Endothelial cell of umbilical vein (primary cell): ENCODE measurements around the gene PSMB3. TPM values are rescaled to one million over a fixed set of nuclear protein-coding genes. Genes with fewer than 3 reads are reported as not detected.

Experiments used
- BruUV-seq: library from RNA; stranded (reverse); fragments of 400-500 nt; replicated peaks from 2 replicates; lab custom pipeline; 2021; lab: Mats Ljungman, UMichigan
- CTCF ChIA-PET: fragments of 300-600, 350-600 bp; sonication (Branson Sonifier 250); formaldehyde crosslinking; loops from one replicate; lab custom pipeline; 2021; ENCODE audit warnings: antibody characterized with exemption, inconsistent platforms; lab: Charles Lee
- POLR2A ChIA-PET: fragments of 300-600, 350-600 bp; sonication (Branson Sonifier 250); formaldehyde crosslinking; loops from one replicate; lab custom pipeline; 2021; ENCODE audit warnings: antibody characterized with exemption, inconsistent platforms; lab: Charles Lee
- DNase-seq: peaks from one replicate; pipeline ENCODE4 v3.0.0-alpha.2; 2011; ENCODE audit warnings: low read depth, low spot score
- FAIRE-seq: peaks from 2 replicates; lab custom pipeline; 2011; peaks lifted over from hg19 to GRCh38; lab: Jason Lieb, UNC
- H2AFZ ChIP-seq: 2 replicates; pipeline ENCODE4 v1.6.0; 2012; ENCODE audit warnings: low read depth, low read length, control low read depth, inconsistent platforms
- H3K27ac ChIP-seq: 2 replicates; pipeline ENCODE4 v1.5.1; 2011; ENCODE audit warnings: low read depth, mild to moderate bottlenecking, control low read depth, low read length, moderate library complexity; ENCODE audit not compliant: insufficient read depth
- H3K27me3 ChIP-seq, 2 experiments: 2 replicates each; pipeline versions ENCODE4 v1.6.0 to v1.6.1; 2011; ENCODE audit warnings: low read length in 2 of 2, mixed read lengths in 1 of 2; ENCODE audit not compliant: control insufficient read depth in 2 of 2, insufficient read depth in 2 of 2
- H3K36me3 ChIP-seq, 2 experiments: 2 replicates in 1 of 2; 3 replicates in 1 of 2; pipeline ENCODE4 v1.5.1; 2011; ENCODE audit warnings: low read length in 2 of 2, mild to moderate bottlenecking in 1 of 2, moderate library complexity in 1 of 2; ENCODE audit not compliant: control insufficient read depth in 2 of 2, insufficient read depth in 2 of 2; ENCODE audit errors: extremely low read depth in 1 of 2
- H3K4me1 ChIP-seq: 3 replicates; pipeline ENCODE4 v1.5.1; 2011; ENCODE audit warnings: mild to moderate bottlenecking, low read length; ENCODE audit not compliant: control insufficient read depth, insufficient read depth; ENCODE audit errors: extremely low read depth
- H3K4me2 ChIP-seq: 2 replicates; pipeline ENCODE4 v1.6.1; 2011; ENCODE audit warnings: low read length, control low read depth, mixed read lengths; ENCODE audit not compliant: insufficient read depth
- H3K4me3 ChIP-seq, 3 experiments: fragments of 200-600 bp in 1 of 3; sonication (generic), shearing (Covaris generic) in 1 of 3; replicated peaks in 1 of 3; 2 replicates each; pipeline ENCODE4 v1.5.1; 2011 to 2016; ENCODE audit warnings: control low read depth in 3 of 3, low read length in 3 of 3, mild to moderate bottlenecking in 2 of 3, inconsistent platforms in 1 of 3, low read depth in 1 of 3, moderate library complexity in 1 of 3; ENCODE audit not compliant: insufficient read depth in 1 of 3
- H3K79me2 ChIP-seq: 2 replicates; pipeline ENCODE4 v1.6.0; 2012; ENCODE audit warnings: low read length, inconsistent platforms; ENCODE audit not compliant: control insufficient read depth, insufficient read depth
- H3K9ac ChIP-seq: replicated peaks from 2 replicates; pipeline ENCODE3; 2011; ENCODE audit warnings: low read length, control low read depth; ENCODE audit not compliant: insufficient read depth; ENCODE audit errors: extremely low read depth
- H3K9me1 ChIP-seq: replicated peaks from 3 replicates; pipeline ENCODE4 v1.6.0; 2011; ENCODE audit warnings: mild to moderate bottlenecking, low read length; ENCODE audit not compliant: control insufficient read depth, insufficient read depth; ENCODE audit errors: extremely low read depth
- H3K9me3 ChIP-seq: replicated peaks from 2 replicates; pipeline ENCODE4 v1.5.1; 2012; ENCODE audit warnings: low read length, inconsistent platforms; ENCODE audit not compliant: control insufficient read depth, insufficient read depth
- H4K20me1 ChIP-seq: replicated peaks from 2 replicates; pipeline ENCODE3; 2011; ENCODE audit warnings: mild to moderate bottlenecking, low read length; ENCODE audit not compliant: control insufficient read depth, insufficient read depth; ENCODE audit errors: extremely low read depth
- EZH2 ChIP-seq: IDR thresholded peaks from 2 replicates; pipeline ENCODE4 v1.6.1; 2012; ENCODE audit warnings: borderline replicate concordance, low read depth, mild to moderate bottlenecking, moderate library complexity, low read length, inconsistent platforms; ENCODE audit not compliant: severe bottlenecking
- FOS ChIP-seq: IDR thresholded peaks from 2 replicates; pipeline ENCODE4 v1.6.1; 2011; ENCODE audit warnings: mild to moderate bottlenecking, low read length, moderate library complexity, borderline replicate concordance; ENCODE audit not compliant: insufficient read depth
- GATA2 ChIP-seq: IDR thresholded peaks from 2 replicates; pipeline ENCODE4 v1.7.0; 2011; ENCODE audit warnings: low read depth, mild to moderate bottlenecking, moderate library complexity, mixed read lengths, low read length; ENCODE audit not compliant: insufficient read length, insufficient read depth
- JUN ChIP-seq: IDR thresholded peaks from 2 replicates; pipeline ENCODE4 v1.6.1; 2011; ENCODE audit warnings: borderline replicate concordance, low read depth; ENCODE audit not compliant: insufficient read length, insufficient read depth
- MAX ChIP-seq: IDR thresholded peaks from 2 replicates; pipeline ENCODE4 v1.6.1; 2011; ENCODE audit not compliant: insufficient read depth, insufficient read length
- MYC ChIP-seq: IDR thresholded peaks from one replicate; pipeline ENCODE4 v1.6.1; 2011; ENCODE audit warnings: mild to moderate bottlenecking, low read depth, low read length
- POLR2A ChIP-seq: IDR thresholded peaks from 2 replicates; pipeline ENCODE4 v1.6.1; 2012; ENCODE audit warnings: low read depth, mild to moderate bottlenecking, control low read depth, low read length
- POLR2AphosphoS5 ChIP-seq: IDR thresholded peaks from 2 replicates; pipeline ENCODE4 v1.6.1; 2012; ENCODE audit warnings: low read depth, mild to moderate bottlenecking, control low read depth, low read length, moderate library complexity; ENCODE audit not compliant: insufficient read depth
- dilution Hi-C: fragments of 300-500 bp; cut with MboI; formaldehyde crosslinking; loops from one replicate; pipeline ENCODE4 v1.15.0; 2019; ENCODE audit warnings: low sequenced_read_pairs; ENCODE audit not compliant: extremely low pct_ligation_motif_present
- intact Hi-C: fragments of 100-400 bp; cut with micrococcal nuclease; formaldehyde crosslinking; loops from one replicate; pipeline ENCODE4 v1.10.0; 2022
- polyA plus RNA-seq, 4 experiments: library from polyadenylated mRNA; depleted of rRNA in 3 of 4; stranded (reverse) in 3 of 4; unstranded in 1 of 4; fragments of >200 nt; gene quantifications; 2 replicates each; pipeline versions ENCODE4 v1.2.1 to v1.2.3, GENCODE V29; 2011 to 2012; ENCODE audit warnings: missing spikeins in 1 of 4
- total RNA-seq: library from RNA; stranded (reverse); gene quantifications from 2 replicates; pipeline ENCODE4 v1.2.3, GENCODE V29; 2021
- TF ChIP-seq, protein P1 (sequence below), 2 donors: IDR thresholded peaks; 1 replicate in 1 of 2; 2 replicates in 1 of 2; pipeline ENCODE4 v1.5.1; 2011; ENCODE audit warnings: low read length in 2 of 2, mild to moderate bottlenecking in 2 of 2, moderate library complexity in 2 of 2, control low read depth in 1 of 2, inconsistent platforms in 1 of 2, low read depth in 1 of 2; ENCODE audit not compliant: insufficient read depth in 1 of 2; ENCODE audit errors: extremely low read depth in 1 of 2

Gene PSMB3
- total and polyA plus RNA-seq, 2 donors (not counting 3 experiments of a cell fraction or from before 2014, with no cell fraction given), result 213 to 685 TPM

- Histone ChIP-seq H3K4me1 (peaks cover 31% of the 10 kb centered on the region), H3K9me3 (no peaks in the 10 kb centered on the region), H3K9ac (no peak overlapping the region), H3K27ac (no peak overlapping the region), H3K36me3 (peaks cover 0 to 23% of the 10 kb centered on the region in 2 experiments), H3K4me3 (no peak overlapping the region), H3K79me2 (peaks cover 16% of the 10 kb centered on the region), H4K20me1 (no peaks in the 10 kb centered on the region), H3K4me2 (no peak overlapping the region), H2AFZ (no peak overlapping the region), H3K27me3 (no peaks in the 10 kb centered on the region), H3K9me1 (no peaks in the 10 kb centered on the region)
- ChIA-PET CTCF (interaction anchor here (0.6 to 3.8 kb wide), 2 partner anchors 27 to 31 kb away, joined by 3 to 39 read pairs; no protein-coding TSS in a partner anchor), POLR2A (no interaction called here)
- no peak for DNase-seq
- no TSS peak for BruUV-seq
- intact Hi-C loops (no loop called here), dilution Hi-C loops (no loop called here)
- no peak for FAIRE-seq
- TF ChIP-seq MYC, result no peak
These were observed 44.7 kb upstream of the PSMB3 start for GRCh38 chr17:38707678-38708351.

DNA sequence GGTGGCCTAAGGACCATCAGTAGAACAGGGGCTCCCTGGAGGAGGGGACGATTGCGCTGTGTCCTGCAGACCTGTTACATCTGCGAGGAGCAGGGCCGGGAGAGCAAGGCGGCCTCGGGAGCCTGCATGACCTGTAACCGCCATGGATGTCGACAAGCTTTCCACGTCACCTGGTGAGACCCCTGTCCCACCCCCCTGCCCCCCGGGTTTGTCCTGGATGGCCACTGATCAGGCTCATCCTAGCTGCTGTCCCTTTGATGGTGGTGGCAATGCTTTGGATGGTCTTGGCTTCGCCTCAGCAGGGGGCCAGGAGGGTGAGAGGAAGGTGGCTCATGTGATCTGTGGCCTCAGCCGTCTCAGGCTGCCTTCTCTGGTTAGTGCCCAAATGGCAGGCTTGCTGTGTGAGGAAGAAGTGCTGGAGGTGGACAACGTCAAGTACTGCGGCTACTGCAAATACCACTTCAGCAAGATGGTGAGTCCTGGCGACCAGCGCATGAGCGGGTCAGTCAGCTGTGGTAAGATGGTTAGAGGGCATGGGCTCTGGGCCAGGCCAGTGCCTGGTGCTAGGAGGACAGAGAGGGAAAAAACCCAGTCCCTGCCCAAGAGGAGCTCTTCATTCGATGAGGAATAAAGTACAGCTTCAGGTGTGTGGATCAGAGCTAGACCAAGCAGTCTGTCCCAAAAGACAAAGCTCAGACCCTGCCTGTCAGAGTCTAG lies 43.3 kb upstream of the PSMB3 start:
- H3K4me2 ChIP-seq, result no peak overlapping the region
- FAIRE-seq (no peak), DNase-seq (no peak)
- no peak overlapping the region for H3K9ac ChIP-seq
- no peak overlapping the region for H2AFZ ChIP-seq
- TF ChIP-seq JUN (no peak), POLR2AphosphoS5 (no peak), POLR2A (no peak), GATA2 (no peak), MAX (no peak), EZH2 (no peak), FOS (no peak), MYC (no peak)
- TF ChIP-seq, protein P1, sequence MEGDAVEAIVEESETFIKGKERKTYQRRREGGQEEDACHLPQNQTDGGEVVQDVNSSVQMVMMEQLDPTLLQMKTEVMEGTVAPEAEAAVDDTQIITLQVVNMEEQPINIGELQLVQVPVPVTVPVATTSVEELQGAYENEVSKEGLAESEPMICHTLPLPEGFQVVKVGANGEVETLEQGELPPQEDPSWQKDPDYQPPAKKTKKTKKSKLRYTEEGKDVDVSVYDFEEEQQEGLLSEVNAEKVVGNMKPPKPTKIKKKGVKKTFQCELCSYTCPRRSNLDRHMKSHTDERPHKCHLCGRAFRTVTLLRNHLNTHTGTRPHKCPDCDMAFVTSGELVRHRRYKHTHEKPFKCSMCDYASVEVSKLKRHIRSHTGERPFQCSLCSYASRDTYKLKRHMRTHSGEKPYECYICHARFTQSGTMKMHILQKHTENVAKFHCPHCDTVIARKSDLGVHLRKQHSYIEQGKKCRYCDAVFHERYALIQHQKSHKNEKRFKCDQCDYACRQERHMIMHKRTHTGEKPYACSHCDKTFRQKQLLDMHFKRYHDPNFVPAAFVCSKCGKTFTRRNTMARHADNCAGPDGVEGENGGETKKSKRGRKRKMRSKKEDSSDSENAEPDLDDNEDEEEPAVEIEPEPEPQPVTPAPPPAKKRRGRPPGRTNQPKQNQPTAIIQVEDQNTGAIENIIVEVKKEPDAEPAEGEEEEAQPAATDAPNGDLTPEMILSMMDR (IDR thresholded peaks at IDR 0.05; ENCODE audit: extremely low read depth in 1 of 2, insufficient read depth in 1 of 2, low read depth in 1 of 2, low read length in 2 of 2), result no peak
- ChIA-PET POLR2A (no interaction called here), CTCF (interaction anchor here (1.0 to 2.1 kb wide), 3 partner anchors 26 to 37 kb away, joined by 3 to 10 read pairs (median 3); no protein-coding TSS in a partner anchor)
- H3K9me3 ChIP-seq, result no peaks in the 10 kb centered on the region
- no peak overlapping the region for H3K27ac ChIP-seq
- peaks cover 0 to 29% of the 10 kb centered on the region in 2 experiments for H3K36me3 ChIP-seq
- no peaks in the 10 kb centered on the region for H3K27me3 ChIP-seq
- H3K9me1 ChIP-seq, result no peaks in the 10 kb centered on the region
- H3K4me3 ChIP-seq, result no peak overlapping the region
- dilution Hi-C loops (no loop called here), intact Hi-C loops (no loop called here)
- BruUV-seq, result no TSS peak
- peaks cover 16% of the 10 kb centered on the region for H3K4me1 ChIP-seq
- no peaks in the 10 kb centered on the region for H4K20me1 ChIP-seq
- H3K79me2 ChIP-seq, result peaks cover 16% of the 10 kb centered on the region
